ENCODE measurements around the gene KTN1.

The KTN1 gene

GRCh38 chr14:55711175-55711811, 131.3 kb downstream of the KTN1 start:
- DNase-seq (ENCODE audit: low spot score) = no peak

GRCh38 chr14:55712491-55712890, 132.5 kb downstream of the KTN1 start:
- no peak for DNase-seq (ENCODE audit: low spot score)

- no peak for DNase-seq (ENCODE audit: low spot score)
Observed at GRCh38 chr14:55713486-55713885, 133.5 kb downstream of the KTN1 start.

GRCh38 chr14:55715889-55716288, 135.9 kb downstream of the KTN1 start:
- no peak for DNase-seq (ENCODE audit: low spot score)

GRCh38 chr14:55717621-55718020, 137.6 kb downstream of the KTN1 start:
- DNase-seq (ENCODE audit: low spot score) = no peak

- DNase-seq (ENCODE audit: low spot score) = no peak
Observed at GRCh38 chr14:55718551-55718950, 138.5 kb downstream of the KTN1 start.

GRCh38 chr14:55720796-55721195, 140.8 kb downstream of the KTN1 start:
- DNase-seq (ENCODE audit: low spot score) = no peak

GRCh38 chr14:55721353-55721752, 141.3 kb downstream of the KTN1 start:
- DNase-seq (ENCODE audit: low spot score) = no peak

- DNase-seq (ENCODE audit: low spot score) = no peak
Observed at GRCh38 chr14:55722054-55722453, 142.0 kb downstream of the KTN1 start.

- no peak for DNase-seq (ENCODE audit: low spot score)
Observed at GRCh38 chr14:55724736-55725135, 144.7 kb downstream of the KTN1 start.

- DNase-seq (ENCODE audit: low spot score) = no peak
Observed at GRCh38 chr14:55730592-55731310, 150.7 kb downstream of the KTN1 start.

- no peak for DNase-seq (ENCODE audit: low spot score)
Observed at GRCh38 chr14:55731311-55731872, 151.4 kb downstream of the KTN1 start.

GRCh38 chr14:55731881-55732498, 152.0 kb downstream of the KTN1 start:
- no peak for DNase-seq (ENCODE audit: low spot score)

- DNase-seq (ENCODE audit: low spot score) = no peak
Observed at GRCh38 chr14:55733599-55733998, 153.6 kb downstream of the KTN1 start.
